Endothelial cell of umbilical vein (primary cell): Measurements from ENCODE around the gene SPDYE4.

ENCODE experiments used
- EZH2 ChIP-seq: IDR thresholded peaks from 2 replicates; pipeline ENCODE4 v1.6.1; 2012; ENCODE audit warnings: borderline replicate concordance, low read depth, mild to moderate bottlenecking, moderate library complexity, low read length, inconsistent platforms; ENCODE audit not compliant: severe bottlenecking
- GATA2 ChIP-seq: IDR thresholded peaks from 2 replicates; pipeline ENCODE4 v1.7.0; 2011; ENCODE audit warnings: low read depth, mild to moderate bottlenecking, moderate library complexity, mixed read lengths, low read length; ENCODE audit not compliant: insufficient read length, insufficient read depth
- MYC ChIP-seq: IDR thresholded peaks from one replicate; pipeline ENCODE4 v1.6.1; 2011; ENCODE audit warnings: mild to moderate bottlenecking, low read depth, low read length
- POLR2A ChIP-seq: IDR thresholded peaks from 2 replicates; pipeline ENCODE4 v1.6.1; 2012; ENCODE audit warnings: low read depth, mild to moderate bottlenecking, control low read depth, low read length
- POLR2AphosphoS5 ChIP-seq: IDR thresholded peaks from 2 replicates; pipeline ENCODE4 v1.6.1; 2012; ENCODE audit warnings: low read depth, mild to moderate bottlenecking, control low read depth, low read length, moderate library complexity; ENCODE audit not compliant: insufficient read depth
- TF ChIP-seq, protein P1 (sequence below), 2 donors: IDR thresholded peaks; 1 replicate in 1 of 2; 2 replicates in 1 of 2; pipeline ENCODE4 v1.5.1; 2011; ENCODE audit warnings: low read length in 2 of 2, mild to moderate bottlenecking in 2 of 2, moderate library complexity in 2 of 2, control low read depth in 1 of 2, inconsistent platforms in 1 of 2, low read depth in 1 of 2; ENCODE audit not compliant: insufficient read depth in 1 of 2; ENCODE audit errors: extremely low read depth in 1 of 2

DNA sequence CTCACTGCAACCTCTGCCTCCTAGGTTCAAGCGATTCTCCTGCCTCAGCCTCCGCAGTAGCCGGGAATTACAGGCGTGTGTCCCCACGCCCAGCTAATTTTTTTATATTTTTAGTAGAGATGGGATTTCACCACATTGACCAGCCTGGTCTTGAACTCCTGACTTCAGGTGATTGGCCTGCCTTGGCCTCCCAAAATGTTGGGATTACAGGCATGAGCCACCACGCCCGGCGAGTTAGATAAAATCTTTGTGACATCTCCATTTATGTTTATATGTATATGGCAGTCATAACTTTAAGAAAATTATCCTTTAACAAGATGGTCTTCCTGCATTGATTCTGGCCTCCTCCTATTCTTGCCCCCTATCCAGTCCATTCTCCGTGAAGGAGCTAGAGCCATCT is 37.8 kb downstream of the SPDYE4 start:
- TF ChIP-seq POLR2A: no peak
- TF ChIP-seq, protein P1, sequence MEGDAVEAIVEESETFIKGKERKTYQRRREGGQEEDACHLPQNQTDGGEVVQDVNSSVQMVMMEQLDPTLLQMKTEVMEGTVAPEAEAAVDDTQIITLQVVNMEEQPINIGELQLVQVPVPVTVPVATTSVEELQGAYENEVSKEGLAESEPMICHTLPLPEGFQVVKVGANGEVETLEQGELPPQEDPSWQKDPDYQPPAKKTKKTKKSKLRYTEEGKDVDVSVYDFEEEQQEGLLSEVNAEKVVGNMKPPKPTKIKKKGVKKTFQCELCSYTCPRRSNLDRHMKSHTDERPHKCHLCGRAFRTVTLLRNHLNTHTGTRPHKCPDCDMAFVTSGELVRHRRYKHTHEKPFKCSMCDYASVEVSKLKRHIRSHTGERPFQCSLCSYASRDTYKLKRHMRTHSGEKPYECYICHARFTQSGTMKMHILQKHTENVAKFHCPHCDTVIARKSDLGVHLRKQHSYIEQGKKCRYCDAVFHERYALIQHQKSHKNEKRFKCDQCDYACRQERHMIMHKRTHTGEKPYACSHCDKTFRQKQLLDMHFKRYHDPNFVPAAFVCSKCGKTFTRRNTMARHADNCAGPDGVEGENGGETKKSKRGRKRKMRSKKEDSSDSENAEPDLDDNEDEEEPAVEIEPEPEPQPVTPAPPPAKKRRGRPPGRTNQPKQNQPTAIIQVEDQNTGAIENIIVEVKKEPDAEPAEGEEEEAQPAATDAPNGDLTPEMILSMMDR (IDR thresholded peaks at IDR 0.05; ENCODE audit: extremely low read depth in 1 of 2, insufficient read depth in 1 of 2, low read depth in 1 of 2, low read length in 2 of 2): no peak
- TF ChIP-seq MYC: no peak
- no peak for TF ChIP-seq POLR2AphosphoS5
- TF ChIP-seq GATA2: no peak
- TF ChIP-seq EZH2: no peak
